ENCODE data around the gene CDKN1B.

GRCh38 chr12:12699345-12699744, 17.8 kb upstream of the CDKN1B start:
- TF ChIP-seq CTCF (conservative IDR thresholded peaks at IDR 0.05; ENCODE audit: low read depth, low read length) (no peak), BHLHE40 (IDR thresholded peaks at IDR 0.05; ENCODE audit: low read depth, low read length) (no peak), RCOR1 (IDR thresholded peaks at IDR 0.05; ENCODE audit: insufficient replicate concordance, low read length) (no peak), ELK1 (IDR thresholded peaks at IDR 0.05; ENCODE audit: borderline replicate concordance, low read depth, low read length) (no peak), POLR2A (IDR thresholded peaks at IDR 0.05; ENCODE audit: low read depth, low read length) (no peak)
